Activated CD4-positive, alpha-beta T cell treated with anti-CD3 and anti-CD28 coated beads for 1 hour (primary cell): ENCODE measurements around the gene SMYD3.

Source experiments
- DNase-seq: peaks from one replicate; pipeline ENCODE4 v3.0.0-alpha.2; 2020

SMYD3 gene

GRCh38 chr1:245876586-245876985 is 630.5 kb downstream of the SMYD3 start:
- no peak for DNase-seq

GRCh38 chr1:245875581-245876261 is 631.4 kb downstream of the SMYD3 start:
- no peak for DNase-seq

- DNase-seq: no peak
Measured at GRCh38 chr1:245874942-245875580, 632.0 kb downstream of the SMYD3 start.

- no peak for DNase-seq
Measured at GRCh38 chr1:245873883-245874671, 633.0 kb downstream of the SMYD3 start.

GRCh38 chr1:245873068-245873467 is 634.0 kb downstream of the SMYD3 start:
- DNase-seq: no peak

GRCh38 chr1:245872475-245872874 is 634.6 kb downstream of the SMYD3 start:
- DNase-seq: no peak

GRCh38 chr1:245871915-245872314 is 635.2 kb downstream of the SMYD3 start:
- DNase-seq: no peak

GRCh38 chr1:245871191-245871590 is 635.9 kb downstream of the SMYD3 start:
- no peak for DNase-seq

- DNase-seq: no peak
Measured at GRCh38 chr1:245870698-245871097, 636.4 kb downstream of the SMYD3 start.

- no peak for DNase-seq
Measured at GRCh38 chr1:245869847-245870246, 637.2 kb downstream of the SMYD3 start.

- no peak for DNase-seq
Measured at GRCh38 chr1:245867738-245868137, 639.3 kb downstream of the SMYD3 start.

- no peak for DNase-seq
Measured at GRCh38 chr1:245864872-245865271, 642.2 kb downstream of the SMYD3 start.

- DNase-seq: no peak
Measured at GRCh38 chr1:245863566-245864184, 643.4 kb downstream of the SMYD3 start.

GRCh38 chr1:245862812-245863540 is 644.1 kb downstream of the SMYD3 start:
- no peak for DNase-seq

- DNase-seq: no peak
Measured at GRCh38 chr1:245860657-245861544, 646.2 kb downstream of the SMYD3 start.

- DNase-seq: no peak
Measured at GRCh38 chr1:245859493-245860114, 647.5 kb downstream of the SMYD3 start.

- no peak for DNase-seq
Measured at GRCh38 chr1:245858722-245859492, 648.2 kb downstream of the SMYD3 start.

- no peak for DNase-seq
Measured at GRCh38 chr1:245858022-245858721, 648.9 kb downstream of the SMYD3 start.

GRCh38 chr1:245856944-245857531 is 650.0 kb downstream of the SMYD3 start:
- DNase-seq: no peak
